Suprapubic skin (tissue), 3 donors: ENCODE measurements around the gene USF2.

ENCODE experiments used
- EP300 ChIP-seq: sonication (generic); formaldehyde crosslinking; IDR thresholded peaks from one replicate; pipeline ENCODE4 v1.6.1; 2017; ENCODE audit warnings: antibody characterized with exemption
- TF ChIP-seq, protein P1 (sequence below), 2 donors: fragments of 200-600 bp in 1 of 2; fragments of 450-650 bp in 1 of 2; sonication (generic) in 1 of 2; IDR thresholded peaks; one replicate each; pipeline ENCODE4 v1.5.1; 2016 to 2019; ENCODE audit warnings: antibody characterized with exemption in 2 of 2, mild to moderate bottlenecking in 1 of 2, moderate library complexity in 1 of 2

DNA sequence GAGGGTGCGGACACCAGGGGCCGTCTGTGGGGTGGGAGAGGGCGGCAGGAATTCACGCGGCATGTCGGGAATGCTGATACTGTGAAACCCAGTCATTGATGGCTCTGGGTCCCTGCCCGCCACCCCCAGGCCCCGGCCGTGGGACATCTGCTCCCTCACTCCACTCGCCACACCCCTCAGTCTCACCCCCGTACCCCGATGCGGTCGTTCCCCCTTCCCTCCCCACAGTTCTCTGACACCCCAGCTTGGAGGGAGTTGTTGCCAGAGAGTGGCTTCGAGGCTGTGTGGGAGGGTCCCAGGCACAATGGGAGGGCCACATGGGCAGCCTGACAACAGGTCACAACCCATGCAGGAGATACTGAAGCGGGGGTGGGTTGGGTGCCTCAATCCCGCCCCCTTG, 25.0 kb downstream of the USF2 start:
- no peak for TF ChIP-seq EP300
- TF ChIP-seq, protein P1, sequence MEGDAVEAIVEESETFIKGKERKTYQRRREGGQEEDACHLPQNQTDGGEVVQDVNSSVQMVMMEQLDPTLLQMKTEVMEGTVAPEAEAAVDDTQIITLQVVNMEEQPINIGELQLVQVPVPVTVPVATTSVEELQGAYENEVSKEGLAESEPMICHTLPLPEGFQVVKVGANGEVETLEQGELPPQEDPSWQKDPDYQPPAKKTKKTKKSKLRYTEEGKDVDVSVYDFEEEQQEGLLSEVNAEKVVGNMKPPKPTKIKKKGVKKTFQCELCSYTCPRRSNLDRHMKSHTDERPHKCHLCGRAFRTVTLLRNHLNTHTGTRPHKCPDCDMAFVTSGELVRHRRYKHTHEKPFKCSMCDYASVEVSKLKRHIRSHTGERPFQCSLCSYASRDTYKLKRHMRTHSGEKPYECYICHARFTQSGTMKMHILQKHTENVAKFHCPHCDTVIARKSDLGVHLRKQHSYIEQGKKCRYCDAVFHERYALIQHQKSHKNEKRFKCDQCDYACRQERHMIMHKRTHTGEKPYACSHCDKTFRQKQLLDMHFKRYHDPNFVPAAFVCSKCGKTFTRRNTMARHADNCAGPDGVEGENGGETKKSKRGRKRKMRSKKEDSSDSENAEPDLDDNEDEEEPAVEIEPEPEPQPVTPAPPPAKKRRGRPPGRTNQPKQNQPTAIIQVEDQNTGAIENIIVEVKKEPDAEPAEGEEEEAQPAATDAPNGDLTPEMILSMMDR (IDR thresholded peaks at IDR 0.05): no peak
